SK-N-MC (cell line): ENCODE data around the gene BANP.

ENCODE experiments used
- EZH2 ChIP-seq: fragments of 200-600 bp; sonication (generic); IDR thresholded peaks from one replicate; pipeline ENCODE4 v1.6.1; 2017; ENCODE audit warnings: antibody characterized with exemption
- POLR2AphosphoS5 ChIP-seq: IDR thresholded peaks from 2 replicates; pipeline ENCODE4 v1.6.1; 2012; ENCODE audit warnings: mild to moderate bottlenecking, low read depth, low read length, borderline replicate concordance

DNA sequence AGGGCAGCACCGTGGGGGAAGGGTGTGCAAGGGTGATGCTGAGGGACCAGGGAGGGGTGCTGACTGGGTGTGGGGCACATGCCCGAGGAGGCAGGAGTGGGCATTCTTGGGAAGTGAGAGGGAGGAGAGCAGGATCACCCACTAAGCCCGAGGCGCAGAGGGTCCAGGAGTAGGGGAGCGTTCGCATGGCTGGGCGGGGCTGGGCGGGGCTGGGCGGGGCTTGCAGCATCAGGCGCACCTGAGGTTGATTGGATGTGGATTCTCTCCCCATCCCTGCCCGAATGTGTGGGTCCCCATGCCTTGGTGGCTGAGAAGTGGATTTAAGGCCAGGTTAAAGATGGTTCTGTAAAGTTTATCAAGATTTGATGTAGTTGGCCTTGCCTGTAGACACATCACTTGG, 14.2 kb downstream of the BANP start:
- TF ChIP-seq EZH2, result no peak
- no peak for TF ChIP-seq POLR2AphosphoS5
